ENCODE results near the gene PRKAR1B. TPM values are rescaled to one million over a fixed set of nuclear protein-coding genes. Genes with fewer than 3 reads are reported as not detected.
A peak's percentile ranks its signal among the peaks of the same experiment; 100 is the strongest.

PRKAR1B gene
- total RNA-seq, 1 experiment from 2014 or later, result 24.8 TPM

- intact Hi-C loops (cut with micrococcal nuclease; ENCODE audit: unreplicated experiment), result no loop called here
- TF ChIP-seq CTCF (IDR thresholded peaks at IDR 0.05; ENCODE audit: unreplicated experiment), result no peak
- peaks cover 50% of the 10 kb centered on the region for H3K4me1 Mint-ChIP-seq (ENCODE audit: low read depth, unreplicated experiment)
- H3K27ac Mint-ChIP-seq (ENCODE audit: unreplicated experiment), result peak overlapping the region; percentile 69
- H3K4me3 Mint-ChIP-seq (ENCODE audit: low read depth, unreplicated experiment), result no peak overlapping the region
- H3K9me3 Mint-ChIP-seq (ENCODE audit: low read depth, unreplicated experiment), result no peaks in the 10 kb centered on the region
- H3K36me3 Mint-ChIP-seq (ENCODE audit: insufficient read depth, unreplicated experiment), result peaks cover 35% of the 10 kb centered on the region
- no peaks in the 10 kb centered on the region for H3K27me3 Mint-ChIP-seq (ENCODE audit: unreplicated experiment)
- CTCF ChIA-PET, result interaction anchor here (1.0 kb wide), 1 partner anchor 12 kb away, joined by 3 read pairs; no protein-coding TSS in a partner anchor
- DNase-seq, result no peak
- BruUV-seq (replicated peaks), result no TSS peak
These were observed 186.1 kb downstream of the PRKAR1B start for GRCh38 chr7:540997-541396.

GRCh38 chr7:540579-540978 is 186.5 kb downstream of the PRKAR1B start:
- CTCF ChIA-PET, result interaction anchor here (1.0 kb wide), 1 partner anchor 12 kb away, joined by 3 read pairs; no protein-coding TSS in a partner anchor

GRCh38 chr7:539731-540411 is 187.2 kb downstream of the PRKAR1B start:
- peak; percentile 11 for TF ChIP-seq CTCF (IDR thresholded peaks at IDR 0.05; ENCODE audit: unreplicated experiment)
- peak; percentile 92 for DNase-seq
- Mint-ChIP-seq H3K4me3 (ENCODE audit: low read depth, unreplicated experiment) (peak overlapping the region; percentile 49), H3K27ac (ENCODE audit: unreplicated experiment) (peak overlapping the region; percentile 69), H3K36me3 (ENCODE audit: insufficient read depth, unreplicated experiment) (peaks cover 39% of the 10 kb centered on the region), H3K4me1 (ENCODE audit: low read depth, unreplicated experiment) (peaks cover 50% of the 10 kb centered on the region), H3K27me3 (ENCODE audit: unreplicated experiment) (peaks cover 10% of the 10 kb centered on the region), H3K9me3 (ENCODE audit: low read depth, unreplicated experiment) (no peaks in the 10 kb centered on the region)
- intact Hi-C loops (cut with micrococcal nuclease; ENCODE audit: unreplicated experiment), result no loop called here
- no TSS peak for BruUV-seq (replicated peaks)
- CTCF ChIA-PET, result interaction anchor here (1.0 kb wide), 1 partner anchor 13 kb away, joined by 3 read pairs; no protein-coding TSS in a partner anchor

More at GRCh38 chr7:540579-540978, 186.5 kb downstream of the PRKAR1B start:
- Mint-ChIP-seq H3K4me1 (ENCODE audit: low read depth, unreplicated experiment) (peaks cover 50% of the 10 kb centered on the region), H3K4me3 (ENCODE audit: low read depth, unreplicated experiment) (no peak overlapping the region), H3K27ac (ENCODE audit: unreplicated experiment) (peak overlapping the region; percentile 69), H3K9me3 (ENCODE audit: low read depth, unreplicated experiment) (no peaks in the 10 kb centered on the region), H3K36me3 (ENCODE audit: insufficient read depth, unreplicated experiment) (peaks cover 35% of the 10 kb centered on the region), H3K27me3 (ENCODE audit: unreplicated experiment) (peaks cover 3% of the 10 kb centered on the region)
- intact Hi-C loops (cut with micrococcal nuclease; ENCODE audit: unreplicated experiment), result no loop called here
- DNase-seq, result no peak
- TF ChIP-seq CTCF (IDR thresholded peaks at IDR 0.05; ENCODE audit: unreplicated experiment), result no peak
- no TSS peak for BruUV-seq (replicated peaks)

GRCh38 chr7:538764-539685 is 188.1 kb downstream of the PRKAR1B start:
- TF ChIP-seq CTCF (IDR thresholded peaks at IDR 0.05; ENCODE audit: unreplicated experiment), result no peak
- H3K4me3 Mint-ChIP-seq (ENCODE audit: low read depth, unreplicated experiment), result peak overlapping the region; percentile 49
- peak overlapping the region; percentile 69 for H3K27ac Mint-ChIP-seq (ENCODE audit: unreplicated experiment)
- peaks cover 39% of the 10 kb centered on the region for H3K36me3 Mint-ChIP-seq (ENCODE audit: insufficient read depth, unreplicated experiment)
- H3K27me3 Mint-ChIP-seq (ENCODE audit: unreplicated experiment), result peaks cover 18% of the 10 kb centered on the region
- DNase-seq, result peak; percentile 61
- H3K9me3 Mint-ChIP-seq (ENCODE audit: low read depth, unreplicated experiment), result no peaks in the 10 kb centered on the region
- intact Hi-C loops (cut with micrococcal nuclease; ENCODE audit: unreplicated experiment), result no loop called here
- CTCF ChIA-PET, result interaction anchor here (0.9 to 1.0 kb wide), 2 partner anchors 35 to 98 kb away, joined by 4 read pairs; no protein-coding TSS in a partner anchor
- peaks cover 50% of the 10 kb centered on the region for H3K4me1 Mint-ChIP-seq (ENCODE audit: low read depth, unreplicated experiment)
- BruUV-seq (replicated peaks), result no TSS peak
